Endothelial cell of umbilical vein (primary cell): ENCODE results near the gene DDX24. TPM values are rescaled to one million over a fixed set of nuclear protein-coding genes. Genes with fewer than 3 reads are reported as not detected.

Source experiments
- BruUV-seq: library from RNA; stranded (reverse); fragments of 400-500 nt; replicated peaks from 2 replicates; lab custom pipeline; 2021; lab: Mats Ljungman, UMichigan
- CTCF ChIA-PET: fragments of 300-600, 350-600 bp; sonication (Branson Sonifier 250); formaldehyde crosslinking; loops from one replicate; lab custom pipeline; 2021; ENCODE audit warnings: antibody characterized with exemption, inconsistent platforms; lab: Charles Lee
- POLR2A ChIA-PET: fragments of 300-600, 350-600 bp; sonication (Branson Sonifier 250); formaldehyde crosslinking; loops from one replicate; lab custom pipeline; 2021; ENCODE audit warnings: antibody characterized with exemption, inconsistent platforms; lab: Charles Lee
- DNase-seq: peaks from one replicate; pipeline ENCODE4 v3.0.0-alpha.2; 2011; ENCODE audit warnings: low read depth, low spot score
- FAIRE-seq: peaks from 2 replicates; lab custom pipeline; 2011; peaks lifted over from hg19 to GRCh38; lab: Jason Lieb, UNC
- H2AFZ ChIP-seq: 2 replicates; pipeline ENCODE4 v1.6.0; 2012; ENCODE audit warnings: low read depth, low read length, control low read depth, inconsistent platforms
- H3K27ac ChIP-seq: 2 replicates; pipeline ENCODE4 v1.5.1; 2011; ENCODE audit warnings: low read depth, mild to moderate bottlenecking, control low read depth, low read length, moderate library complexity; ENCODE audit not compliant: insufficient read depth
- H3K27me3 ChIP-seq, 2 experiments: 2 replicates each; pipeline versions ENCODE4 v1.6.0 to v1.6.1; 2011; ENCODE audit warnings: low read length in 2 of 2, mixed read lengths in 1 of 2; ENCODE audit not compliant: control insufficient read depth in 2 of 2, insufficient read depth in 2 of 2
- H3K36me3 ChIP-seq, 2 experiments: 2 replicates in 1 of 2; 3 replicates in 1 of 2; pipeline ENCODE4 v1.5.1; 2011; ENCODE audit warnings: low read length in 2 of 2, mild to moderate bottlenecking in 1 of 2, moderate library complexity in 1 of 2; ENCODE audit not compliant: control insufficient read depth in 2 of 2, insufficient read depth in 2 of 2; ENCODE audit errors: extremely low read depth in 1 of 2
- H3K4me1 ChIP-seq: 3 replicates; pipeline ENCODE4 v1.5.1; 2011; ENCODE audit warnings: mild to moderate bottlenecking, low read length; ENCODE audit not compliant: control insufficient read depth, insufficient read depth; ENCODE audit errors: extremely low read depth
- H3K4me2 ChIP-seq: 2 replicates; pipeline ENCODE4 v1.6.1; 2011; ENCODE audit warnings: low read length, control low read depth, mixed read lengths; ENCODE audit not compliant: insufficient read depth
- H3K4me3 ChIP-seq, 3 experiments: fragments of 200-600 bp in 1 of 3; sonication (generic), shearing (Covaris generic) in 1 of 3; replicated peaks in 1 of 3; 2 replicates each; pipeline ENCODE4 v1.5.1; 2011 to 2016; ENCODE audit warnings: control low read depth in 3 of 3, low read length in 3 of 3, mild to moderate bottlenecking in 2 of 3, inconsistent platforms in 1 of 3, low read depth in 1 of 3, moderate library complexity in 1 of 3; ENCODE audit not compliant: insufficient read depth in 1 of 3
- H3K79me2 ChIP-seq: 2 replicates; pipeline ENCODE4 v1.6.0; 2012; ENCODE audit warnings: low read length, inconsistent platforms; ENCODE audit not compliant: control insufficient read depth, insufficient read depth
- H3K9ac ChIP-seq: replicated peaks from 2 replicates; pipeline ENCODE3; 2011; ENCODE audit warnings: low read length, control low read depth; ENCODE audit not compliant: insufficient read depth; ENCODE audit errors: extremely low read depth
- H3K9me1 ChIP-seq: replicated peaks from 3 replicates; pipeline ENCODE4 v1.6.0; 2011; ENCODE audit warnings: mild to moderate bottlenecking, low read length; ENCODE audit not compliant: control insufficient read depth, insufficient read depth; ENCODE audit errors: extremely low read depth
- H3K9me3 ChIP-seq: replicated peaks from 2 replicates; pipeline ENCODE4 v1.5.1; 2012; ENCODE audit warnings: low read length, inconsistent platforms; ENCODE audit not compliant: control insufficient read depth, insufficient read depth
- H4K20me1 ChIP-seq: replicated peaks from 2 replicates; pipeline ENCODE3; 2011; ENCODE audit warnings: mild to moderate bottlenecking, low read length; ENCODE audit not compliant: control insufficient read depth, insufficient read depth; ENCODE audit errors: extremely low read depth
- EZH2 ChIP-seq: IDR thresholded peaks from 2 replicates; pipeline ENCODE4 v1.6.1; 2012; ENCODE audit warnings: borderline replicate concordance, low read depth, mild to moderate bottlenecking, moderate library complexity, low read length, inconsistent platforms; ENCODE audit not compliant: severe bottlenecking
- FOS ChIP-seq: IDR thresholded peaks from 2 replicates; pipeline ENCODE4 v1.6.1; 2011; ENCODE audit warnings: mild to moderate bottlenecking, low read length, moderate library complexity, borderline replicate concordance; ENCODE audit not compliant: insufficient read depth
- GATA2 ChIP-seq: IDR thresholded peaks from 2 replicates; pipeline ENCODE4 v1.7.0; 2011; ENCODE audit warnings: low read depth, mild to moderate bottlenecking, moderate library complexity, mixed read lengths, low read length; ENCODE audit not compliant: insufficient read length, insufficient read depth
- JUN ChIP-seq: IDR thresholded peaks from 2 replicates; pipeline ENCODE4 v1.6.1; 2011; ENCODE audit warnings: borderline replicate concordance, low read depth; ENCODE audit not compliant: insufficient read length, insufficient read depth
- MAX ChIP-seq: IDR thresholded peaks from 2 replicates; pipeline ENCODE4 v1.6.1; 2011; ENCODE audit not compliant: insufficient read depth, insufficient read length
- MYC ChIP-seq: IDR thresholded peaks from one replicate; pipeline ENCODE4 v1.6.1; 2011; ENCODE audit warnings: mild to moderate bottlenecking, low read depth, low read length
- POLR2A ChIP-seq: IDR thresholded peaks from 2 replicates; pipeline ENCODE4 v1.6.1; 2012; ENCODE audit warnings: low read depth, mild to moderate bottlenecking, control low read depth, low read length
- POLR2AphosphoS5 ChIP-seq: IDR thresholded peaks from 2 replicates; pipeline ENCODE4 v1.6.1; 2012; ENCODE audit warnings: low read depth, mild to moderate bottlenecking, control low read depth, low read length, moderate library complexity; ENCODE audit not compliant: insufficient read depth
- dilution Hi-C: fragments of 300-500 bp; cut with MboI; formaldehyde crosslinking; loops from one replicate; pipeline ENCODE4 v1.15.0; 2019; ENCODE audit warnings: low sequenced_read_pairs; ENCODE audit not compliant: extremely low pct_ligation_motif_present
- intact Hi-C: fragments of 100-400 bp; cut with micrococcal nuclease; formaldehyde crosslinking; loops from one replicate; pipeline ENCODE4 v1.10.0; 2022
- polyA plus RNA-seq, 4 experiments: library from polyadenylated mRNA; depleted of rRNA in 3 of 4; stranded (reverse) in 3 of 4; unstranded in 1 of 4; fragments of >200 nt; gene quantifications; 2 replicates each; pipeline versions ENCODE4 v1.2.1 to v1.2.3, GENCODE V29; 2011 to 2012; ENCODE audit warnings: missing spikeins in 1 of 4
- total RNA-seq: library from RNA; stranded (reverse); gene quantifications from 2 replicates; pipeline ENCODE4 v1.2.3, GENCODE V29; 2021
- TF ChIP-seq, protein P1 (sequence below), 2 donors: IDR thresholded peaks; 1 replicate in 1 of 2; 2 replicates in 1 of 2; pipeline ENCODE4 v1.5.1; 2011; ENCODE audit warnings: low read length in 2 of 2, mild to moderate bottlenecking in 2 of 2, moderate library complexity in 2 of 2, control low read depth in 1 of 2, inconsistent platforms in 1 of 2, low read depth in 1 of 2; ENCODE audit not compliant: insufficient read depth in 1 of 2; ENCODE audit errors: extremely low read depth in 1 of 2

The DDX24 gene
- total and polyA plus RNA-seq, 2 donors (not counting 3 experiments of a cell fraction or from before 2014, with no cell fraction given) = 88.3 to 141 TPM

DNA sequence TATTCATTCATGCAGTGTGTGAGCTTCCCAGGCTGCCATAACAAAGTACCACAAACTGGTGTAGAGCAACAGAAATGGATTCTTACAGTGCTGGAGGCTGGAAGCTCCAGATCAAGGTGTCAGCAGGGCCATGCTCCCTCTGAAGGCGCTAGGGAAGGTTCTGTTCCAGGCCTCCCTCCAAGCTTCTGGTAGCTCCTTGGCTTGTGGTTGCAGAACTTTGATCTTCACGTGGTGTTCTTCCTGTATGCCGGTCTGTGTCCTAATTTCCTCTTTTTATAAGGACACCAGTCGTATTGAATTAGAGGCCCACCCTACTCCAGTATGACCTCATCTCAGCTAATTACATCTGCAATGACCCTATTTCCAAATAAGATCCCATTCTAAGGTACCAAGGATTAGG lies 51.7 kb downstream of the DDX24 start:
- dilution Hi-C loops (no loop called here), intact Hi-C loops (no loop called here)

DNA sequence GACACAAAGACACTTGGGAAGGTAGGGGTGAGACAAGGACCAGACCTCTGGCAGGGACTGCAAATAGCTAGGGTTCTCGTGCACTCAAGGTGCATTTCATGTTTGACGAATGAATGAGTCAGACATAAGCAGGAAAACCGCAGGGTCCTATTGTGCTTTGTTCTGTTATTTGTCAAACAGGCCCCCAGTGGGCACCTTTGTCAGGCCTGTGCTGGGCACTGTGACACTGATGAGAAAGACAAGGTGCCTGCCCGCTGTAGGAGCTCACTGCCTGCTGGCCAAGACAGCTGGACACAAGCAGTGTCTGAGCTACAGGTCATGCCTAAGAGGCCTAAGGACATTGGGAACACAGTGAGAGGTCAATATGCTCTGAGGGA lies 52.6 kb downstream of the DDX24 start:
- CTCF ChIA-PET = interaction anchor here (0.9 to 2.7 kb wide), 8 partner anchors 8 to 147 kb away, joined by 3 to 30 read pairs (median 10); partner anchors contain the start of gene IFI27L2
- Histone ChIP-seq H3K9me3 (no peaks in the 10 kb centered on the region), H3K4me1 (peaks cover 10% of the 10 kb centered on the region), H3K36me3 (no peaks in the 10 kb centered on the region), H3K4me3 (no peak overlapping the region), H3K9ac (no peak overlapping the region), H4K20me1 (no peaks in the 10 kb centered on the region), H2AFZ (no peak overlapping the region), H3K9me1 (no peaks in the 10 kb centered on the region), H3K79me2 (no peaks in the 10 kb centered on the region), H3K4me2 (no peak overlapping the region), H3K27ac (no peak overlapping the region), H3K27me3 (no peaks in the 10 kb centered on the region)
- TF ChIP-seq POLR2AphosphoS5 = no peak
- no peak for TF ChIP-seq MYC
- no peak for TF ChIP-seq POLR2A
- TF ChIP-seq FOS = no peak
- TF ChIP-seq GATA2 = no peak
- no peak for TF ChIP-seq EZH2
- TF ChIP-seq MAX = no peak
- TF ChIP-seq, protein P1, sequence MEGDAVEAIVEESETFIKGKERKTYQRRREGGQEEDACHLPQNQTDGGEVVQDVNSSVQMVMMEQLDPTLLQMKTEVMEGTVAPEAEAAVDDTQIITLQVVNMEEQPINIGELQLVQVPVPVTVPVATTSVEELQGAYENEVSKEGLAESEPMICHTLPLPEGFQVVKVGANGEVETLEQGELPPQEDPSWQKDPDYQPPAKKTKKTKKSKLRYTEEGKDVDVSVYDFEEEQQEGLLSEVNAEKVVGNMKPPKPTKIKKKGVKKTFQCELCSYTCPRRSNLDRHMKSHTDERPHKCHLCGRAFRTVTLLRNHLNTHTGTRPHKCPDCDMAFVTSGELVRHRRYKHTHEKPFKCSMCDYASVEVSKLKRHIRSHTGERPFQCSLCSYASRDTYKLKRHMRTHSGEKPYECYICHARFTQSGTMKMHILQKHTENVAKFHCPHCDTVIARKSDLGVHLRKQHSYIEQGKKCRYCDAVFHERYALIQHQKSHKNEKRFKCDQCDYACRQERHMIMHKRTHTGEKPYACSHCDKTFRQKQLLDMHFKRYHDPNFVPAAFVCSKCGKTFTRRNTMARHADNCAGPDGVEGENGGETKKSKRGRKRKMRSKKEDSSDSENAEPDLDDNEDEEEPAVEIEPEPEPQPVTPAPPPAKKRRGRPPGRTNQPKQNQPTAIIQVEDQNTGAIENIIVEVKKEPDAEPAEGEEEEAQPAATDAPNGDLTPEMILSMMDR (IDR thresholded peaks at IDR 0.05; ENCODE audit: extremely low read depth in 1 of 2, insufficient read depth in 1 of 2, low read depth in 1 of 2, low read length in 2 of 2) = no peak
- no peak for TF ChIP-seq JUN
- POLR2A ChIA-PET = no interaction called here
- intact Hi-C loops (no loop called here), dilution Hi-C loops (no loop called here)
- no TSS peak for BruUV-seq
- FAIRE-seq (peak; percentile 80), DNase-seq (no peak)

More for the DNA sequence above, 51.7 kb downstream of the DDX24 start:
- no peak overlapping the region for H3K4me2 ChIP-seq
- H3K9me1 ChIP-seq = no peaks in the 10 kb centered on the region
- FAIRE-seq = no peak
- no peak overlapping the region for H3K4me3 ChIP-seq
- no peaks in the 10 kb centered on the region for H4K20me1 ChIP-seq
- no TSS peak for BruUV-seq
- no peak for TF ChIP-seq MYC
- no peak for TF ChIP-seq JUN
- TF ChIP-seq, protein P1 (IDR thresholded peaks at IDR 0.05; ENCODE audit: extremely low read depth in 1 of 2, insufficient read depth in 1 of 2, low read depth in 1 of 2, low read length in 2 of 2) = no peak
- no peak for TF ChIP-seq GATA2
- TF ChIP-seq POLR2AphosphoS5 = no peak
- POLR2A ChIA-PET = no interaction called here
- H3K4me1 ChIP-seq = peaks cover 10% of the 10 kb centered on the region
- H3K36me3 ChIP-seq = no peaks in the 10 kb centered on the region
- no peak overlapping the region for H3K9ac ChIP-seq
- CTCF ChIA-PET = interaction anchor here (0.9 to 2.7 kb wide), 7 partner anchors 84 to 112 kb away, joined by 3 to 30 read pairs (median 9); partner anchors contain the start of gene IFI27L2
- H3K79me2 ChIP-seq = no peaks in the 10 kb centered on the region
- no peaks in the 10 kb centered on the region for H3K27me3 ChIP-seq
- H3K27ac ChIP-seq = no peak overlapping the region
- no peak for DNase-seq
- no peak overlapping the region for H2AFZ ChIP-seq
- no peaks in the 10 kb centered on the region for H3K9me3 ChIP-seq
